Measurements from ENCODE around the gene HOXA11. TPM values are rescaled to one million over a fixed set of nuclear protein-coding genes. Genes with fewer than 3 reads are reported as not detected.

HOXA11 gene
- total RNA-seq, 1 donor from 2014 or later = not detected

- no peak overlapping the region for H3K27ac Mint-ChIP-seq (ENCODE audit: unreplicated experiment)
- H3K4me3 Mint-ChIP-seq (ENCODE audit: unreplicated experiment) = no peak overlapping the region
- H3K36me3 Mint-ChIP-seq (ENCODE audit: low read depth, unreplicated experiment) = peaks cover 6% of the 10 kb centered on the region
- no peak for DNase-seq (ENCODE audit: low spot score)
- peak; percentile 54 for TF ChIP-seq CTCF (IDR thresholded peaks at IDR 0.05; ENCODE audit: unreplicated experiment)
- peaks cover 14% of the 10 kb centered on the region for H3K4me1 Mint-ChIP-seq (ENCODE audit: unreplicated experiment)
- H3K9me3 Mint-ChIP-seq (ENCODE audit: unreplicated experiment) = no peaks in the 10 kb centered on the region
- peaks cover 36% of the 10 kb centered on the region for H3K27me3 Mint-ChIP-seq (ENCODE audit: unreplicated experiment)
These were observed 23.8 kb downstream of the HOXA11 start for GRCh38 chr7:27161214-27161720.

GRCh38 chr7:27160546-27161213 is 24.4 kb downstream of the HOXA11 start:
- peaks cover 36% of the 10 kb centered on the region for H3K27me3 Mint-ChIP-seq (ENCODE audit: unreplicated experiment)
- peaks cover 5% of the 10 kb centered on the region for H3K36me3 Mint-ChIP-seq (ENCODE audit: low read depth, unreplicated experiment)
- peak; percentile 100 for TF ChIP-seq CTCF (IDR thresholded peaks at IDR 0.05; ENCODE audit: unreplicated experiment)
- no peak overlapping the region for H3K27ac Mint-ChIP-seq (ENCODE audit: unreplicated experiment)
- H3K4me3 Mint-ChIP-seq (ENCODE audit: unreplicated experiment) = no peak overlapping the region
- H3K4me1 Mint-ChIP-seq (ENCODE audit: unreplicated experiment) = peaks cover 13% of the 10 kb centered on the region
- DNase-seq (ENCODE audit: low spot score) = peak; percentile 93
- H3K9me3 Mint-ChIP-seq (ENCODE audit: unreplicated experiment) = no peaks in the 10 kb centered on the region

- no peak for DNase-seq (ENCODE audit: low spot score)
- H3K27me3 Mint-ChIP-seq (ENCODE audit: unreplicated experiment) = peaks cover 38% of the 10 kb centered on the region
- TF ChIP-seq CTCF (IDR thresholded peaks at IDR 0.05; ENCODE audit: unreplicated experiment) = no peak
- H3K27ac Mint-ChIP-seq (ENCODE audit: unreplicated experiment) = no peak overlapping the region
- peaks cover 3% of the 10 kb centered on the region for H3K36me3 Mint-ChIP-seq (ENCODE audit: low read depth, unreplicated experiment)
- H3K4me1 Mint-ChIP-seq (ENCODE audit: unreplicated experiment) = peaks cover 14% of the 10 kb centered on the region
- no peaks in the 10 kb centered on the region for H3K9me3 Mint-ChIP-seq (ENCODE audit: unreplicated experiment)
- no peak overlapping the region for H3K4me3 Mint-ChIP-seq (ENCODE audit: unreplicated experiment)
These were observed 24.9 kb downstream of the HOXA11 start for GRCh38 chr7:27160145-27160545.

- DNase-seq (ENCODE audit: low spot score) = no peak
- no peak for TF ChIP-seq CTCF (IDR thresholded peaks at IDR 0.05; ENCODE audit: unreplicated experiment)
- Mint-ChIP-seq H3K4me1 (ENCODE audit: unreplicated experiment) (peaks cover 17% of the 10 kb centered on the region), H3K27me3 (ENCODE audit: unreplicated experiment) (peaks cover 41% of the 10 kb centered on the region), H3K4me3 (ENCODE audit: unreplicated experiment) (peak overlapping the region; percentile 1), H3K27ac (ENCODE audit: unreplicated experiment) (no peak overlapping the region), H3K9me3 (ENCODE audit: unreplicated experiment) (no peaks in the 10 kb centered on the region), H3K36me3 (ENCODE audit: low read depth, unreplicated experiment) (peaks cover 3% of the 10 kb centered on the region)
These were observed 25.5 kb downstream of the HOXA11 start for GRCh38 chr7:27159266-27160144.
